ENCODE data around the gene PSTPIP1.
A peak's percentile ranks its signal among the peaks of the same experiment; 100 is the strongest.

The PSTPIP1 gene

DNA sequence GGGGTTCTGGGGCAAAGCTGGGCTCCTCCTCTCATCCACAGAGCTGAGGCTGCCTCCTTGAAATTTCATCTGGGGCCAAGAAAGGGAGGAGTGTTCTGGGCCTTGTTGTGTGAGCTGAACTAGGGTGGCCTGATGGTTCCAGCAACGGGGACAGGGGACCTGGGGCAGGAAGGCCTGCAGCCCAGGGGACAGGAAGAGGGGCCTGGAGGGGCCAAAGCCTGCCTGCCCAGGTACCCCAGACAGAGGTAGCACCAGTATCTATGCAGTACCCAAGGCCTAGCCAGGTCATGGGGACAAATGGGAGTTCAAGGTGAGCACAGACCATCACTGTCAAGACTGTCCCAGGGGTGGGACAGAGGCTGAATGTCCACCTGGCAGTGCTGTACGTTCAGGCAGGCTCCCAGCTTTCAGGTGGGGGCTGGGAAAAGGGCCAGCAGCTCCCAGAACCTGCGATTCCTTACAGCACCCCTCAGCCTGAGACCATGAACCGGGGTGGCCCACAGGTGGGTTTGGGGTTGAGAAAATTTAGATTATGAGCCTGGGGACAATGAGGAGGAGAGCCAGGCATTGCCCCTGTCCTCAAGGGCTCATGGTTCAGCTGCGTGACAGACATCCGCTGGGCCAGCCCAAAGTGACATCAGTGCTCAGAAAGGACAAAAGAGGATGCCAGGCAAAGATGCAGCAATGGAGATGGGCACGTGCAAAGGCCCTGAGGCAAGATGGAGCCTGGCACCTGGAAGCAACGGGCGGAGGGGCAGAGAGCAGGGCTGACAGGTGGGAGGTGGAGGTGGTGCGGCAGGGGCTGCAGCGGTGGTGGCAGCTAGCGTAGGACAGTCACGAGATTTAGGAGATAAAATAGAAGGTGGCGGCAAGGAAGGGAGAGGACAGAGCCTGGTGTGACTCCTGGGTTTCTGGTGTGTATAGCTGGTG lies 28.0 kb downstream of the PSTPIP1 start:
- H3K4me1 Mint-ChIP-seq (ENCODE audit: low read depth): peaks cover 52% of the 10 kb centered on the region
- H3K27me3 Mint-ChIP-seq (ENCODE audit: low read depth): no peaks in the 10 kb centered on the region
- H3K9me3 Mint-ChIP-seq: no peaks in the 10 kb centered on the region
- DNase-seq (ENCODE audit: low spot score): no peak
- H3K36me3 Mint-ChIP-seq (ENCODE audit: low read depth): peaks cover 61% of the 10 kb centered on the region
- H3K27ac Mint-ChIP-seq: peak overlapping the region; percentile 97
- H3K4me3 Mint-ChIP-seq: peak overlapping the region; percentile 77

DNA sequence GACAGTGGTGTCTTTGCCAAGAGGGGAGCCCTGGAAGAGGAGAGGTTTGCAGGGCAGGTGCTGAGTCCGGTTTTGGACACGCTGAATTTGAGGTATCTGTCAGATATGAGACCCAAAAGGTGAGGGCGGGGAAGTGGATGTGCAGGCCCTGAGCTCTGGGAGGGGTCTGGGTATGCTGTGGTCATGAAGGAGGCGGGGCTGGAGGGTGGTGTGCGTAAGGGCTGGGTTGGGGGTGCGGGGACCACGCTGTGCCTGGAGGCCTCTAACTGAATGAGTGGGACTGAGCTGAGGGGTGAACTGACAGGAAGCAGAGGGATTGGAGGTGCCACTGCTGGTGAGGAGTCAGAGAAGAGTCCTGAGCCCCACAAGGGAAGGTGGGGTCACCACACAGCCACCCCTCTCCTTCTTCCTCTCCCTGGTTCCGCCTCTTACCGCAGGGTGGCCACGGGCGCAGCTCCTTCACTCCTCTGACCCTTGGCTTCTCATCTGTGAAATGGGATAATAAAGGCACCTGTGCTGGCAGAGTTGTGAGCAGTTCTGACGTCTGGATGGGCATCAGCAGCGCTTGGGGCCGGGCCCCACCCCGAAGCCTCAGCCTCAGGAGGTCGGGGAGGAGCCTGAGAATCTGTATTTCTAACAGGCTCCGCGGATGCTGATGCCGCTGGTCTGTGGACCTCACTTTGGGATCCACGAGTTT lies 28.8 kb downstream of the PSTPIP1 start:
- Mint-ChIP-seq H3K27ac (peak overlapping the region; percentile 97), H3K36me3 (ENCODE audit: low read depth) (peaks cover 59% of the 10 kb centered on the region), H3K4me1 (ENCODE audit: low read depth) (peaks cover 49% of the 10 kb centered on the region), H3K9me3 (no peaks in the 10 kb centered on the region), H3K4me3 (peak overlapping the region; percentile 28), H3K27me3 (ENCODE audit: low read depth) (no peaks in the 10 kb centered on the region)
- DNase-seq (ENCODE audit: low spot score): no peak

DNA sequence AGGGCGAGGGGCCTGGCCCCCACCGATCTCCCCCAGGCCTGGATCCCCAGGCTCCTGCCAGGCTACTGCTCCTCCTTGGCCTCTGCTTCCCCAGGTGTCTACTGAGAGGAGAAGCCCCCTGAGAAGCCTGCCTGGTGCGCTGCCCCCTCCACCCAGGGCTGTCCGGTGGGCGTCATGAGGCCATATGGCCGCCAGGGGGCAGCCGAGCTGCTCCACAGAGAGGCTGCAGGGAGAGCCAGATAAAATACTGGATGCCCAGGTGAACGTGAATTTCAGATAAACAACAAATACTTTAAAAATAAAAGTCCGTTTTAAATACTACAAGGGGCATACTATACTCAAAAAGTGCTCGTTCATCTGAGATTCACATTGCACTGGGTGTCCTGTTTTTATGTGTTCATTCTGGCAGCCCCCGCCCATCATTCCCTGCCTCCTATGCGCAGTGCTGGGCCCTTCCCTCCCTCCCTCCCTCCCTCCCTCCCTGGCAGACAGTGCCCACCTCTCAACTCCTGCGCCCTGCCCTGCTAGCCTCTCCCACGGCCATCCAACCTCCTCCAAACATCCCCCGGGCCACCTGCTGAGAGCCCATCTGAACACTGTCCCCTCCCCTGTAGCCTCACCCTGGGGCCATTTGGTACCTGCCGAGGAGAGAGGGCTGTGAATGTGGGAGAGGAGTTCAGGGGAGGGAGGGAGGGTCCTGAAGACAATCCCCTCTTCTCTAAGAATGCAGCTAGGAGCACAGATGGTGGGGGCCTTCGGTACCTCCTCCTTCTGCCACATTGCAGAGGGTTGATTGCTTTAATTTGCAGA lies 29.6 kb downstream of the PSTPIP1 start:
- no peaks in the 10 kb centered on the region for H3K9me3 Mint-ChIP-seq
- peaks cover 60% of the 10 kb centered on the region for H3K36me3 Mint-ChIP-seq (ENCODE audit: low read depth)
- no peak for DNase-seq (ENCODE audit: low spot score)
- H3K27me3 Mint-ChIP-seq (ENCODE audit: low read depth): no peaks in the 10 kb centered on the region
- peak overlapping the region; percentile 69 for H3K27ac Mint-ChIP-seq
- H3K4me3 Mint-ChIP-seq: no peak overlapping the region
- H3K4me1 Mint-ChIP-seq (ENCODE audit: low read depth): peaks cover 46% of the 10 kb centered on the region

DNA sequence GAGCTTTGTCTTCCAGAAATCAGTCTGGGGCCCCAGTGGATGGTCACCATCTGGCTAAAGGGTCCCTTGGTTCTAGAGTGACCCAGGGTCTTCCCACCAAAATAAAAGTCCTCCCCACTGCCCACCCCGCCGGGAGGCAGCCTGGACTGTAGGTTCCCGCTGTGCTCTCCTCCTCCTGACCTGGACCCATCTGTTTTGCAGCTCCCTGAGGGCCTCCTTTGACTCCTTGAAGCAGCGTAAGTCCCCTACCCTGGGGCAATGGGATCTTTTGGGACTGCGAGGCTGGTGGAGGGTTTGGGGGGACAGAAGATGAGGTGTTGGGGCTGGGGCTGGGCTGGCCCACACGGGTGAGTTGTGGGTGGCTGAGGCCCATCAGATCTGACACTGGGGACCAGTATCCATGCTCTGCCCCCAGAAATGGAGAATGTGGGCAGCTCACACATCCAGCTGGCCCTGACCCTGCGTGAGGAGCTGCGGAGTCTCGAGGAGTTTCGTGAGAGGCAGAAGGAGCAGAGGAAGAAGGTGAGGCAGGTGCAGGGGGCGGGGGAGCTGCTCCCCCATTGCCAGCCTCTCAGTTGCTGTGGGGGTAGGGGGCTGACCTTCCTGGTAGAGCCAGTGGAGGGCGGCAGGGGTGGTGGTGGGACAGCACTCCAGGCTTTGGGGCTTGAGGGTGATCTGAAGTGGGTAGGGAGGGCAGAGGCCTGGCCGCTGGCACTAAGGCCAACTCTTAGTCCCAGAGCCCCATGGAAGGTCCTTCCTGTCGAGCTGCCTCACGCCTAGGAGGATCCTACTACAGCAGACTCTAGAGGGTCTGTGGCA lies 30.4 kb downstream of the PSTPIP1 start:
- no peak for DNase-seq (ENCODE audit: low spot score)
- H3K4me3 Mint-ChIP-seq: no peak overlapping the region
- H3K4me1 Mint-ChIP-seq (ENCODE audit: low read depth): peaks cover 38% of the 10 kb centered on the region
- H3K27ac Mint-ChIP-seq: peak overlapping the region; percentile 52
- peaks cover 58% of the 10 kb centered on the region for H3K36me3 Mint-ChIP-seq (ENCODE audit: low read depth)
- H3K9me3 Mint-ChIP-seq: no peaks in the 10 kb centered on the region
- H3K27me3 Mint-ChIP-seq (ENCODE audit: low read depth): no peaks in the 10 kb centered on the region

DNA sequence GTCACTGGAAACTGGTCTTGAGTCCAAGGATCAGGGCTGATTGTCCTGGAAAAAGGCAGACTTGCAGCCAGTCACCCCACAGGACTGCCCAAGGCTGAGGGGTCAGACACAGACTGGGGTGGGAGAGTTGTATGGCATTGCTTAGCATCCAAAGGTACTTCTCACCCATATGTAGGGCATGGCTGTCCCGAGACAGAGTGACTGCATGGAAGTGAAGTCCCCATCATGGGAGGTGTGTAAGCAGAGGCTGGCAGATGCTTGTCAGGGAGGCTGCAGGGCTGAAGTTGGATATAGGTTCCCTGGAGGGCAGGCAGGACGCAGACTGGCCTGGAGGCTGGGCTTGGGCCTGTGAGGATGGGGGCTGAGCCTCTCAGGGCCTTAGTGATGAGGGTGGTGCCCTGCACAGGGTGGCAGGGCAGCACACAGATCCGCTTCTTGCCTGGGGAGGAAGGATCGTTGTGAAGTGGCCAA lies 31.1 kb downstream of the PSTPIP1 start:
- H3K4me3 Mint-ChIP-seq: no peak overlapping the region
- H3K4me1 Mint-ChIP-seq (ENCODE audit: low read depth): peaks cover 33% of the 10 kb centered on the region
- DNase-seq (ENCODE audit: low spot score): no peak
- H3K9me3 Mint-ChIP-seq: no peaks in the 10 kb centered on the region
- peaks cover 55% of the 10 kb centered on the region for H3K36me3 Mint-ChIP-seq (ENCODE audit: low read depth)
- no peak overlapping the region for H3K27ac Mint-ChIP-seq
- H3K27me3 Mint-ChIP-seq (ENCODE audit: low read depth): no peaks in the 10 kb centered on the region

DNA sequence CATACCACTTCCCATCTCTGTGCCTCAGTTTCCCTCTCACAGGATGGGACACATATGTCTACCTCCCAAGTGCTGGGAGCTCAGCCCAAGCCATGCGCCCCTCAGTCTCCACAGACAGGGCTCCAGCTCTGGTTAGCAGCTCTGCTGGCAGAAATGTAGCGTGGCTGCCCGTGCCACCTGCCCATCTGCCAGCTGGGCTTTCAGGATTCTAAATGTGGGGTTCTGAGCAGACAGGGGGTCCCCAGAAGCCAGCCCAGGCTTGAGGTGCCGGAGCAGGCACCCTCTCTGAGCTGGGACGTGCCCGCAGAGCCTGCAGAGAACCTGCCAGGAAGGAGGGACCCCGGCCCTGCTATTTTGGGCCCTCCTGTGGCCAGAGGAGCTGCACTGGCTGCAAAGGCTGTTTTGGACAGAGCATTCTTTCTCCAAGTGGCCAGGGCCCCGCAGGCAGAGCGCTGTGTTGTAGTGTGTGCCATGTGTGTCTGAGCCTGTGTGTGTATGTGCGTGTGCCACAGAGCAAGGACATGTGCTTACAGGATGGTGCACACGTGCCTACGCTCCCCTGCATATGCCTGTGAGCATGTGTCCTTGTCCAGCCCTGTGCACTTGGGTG lies 31.7 kb downstream of the PSTPIP1 start:
- H3K4me3 Mint-ChIP-seq: no peak overlapping the region
- H3K27ac Mint-ChIP-seq: no peak overlapping the region
- peaks cover 52% of the 10 kb centered on the region for H3K36me3 Mint-ChIP-seq (ENCODE audit: low read depth)
- no peaks in the 10 kb centered on the region for H3K27me3 Mint-ChIP-seq (ENCODE audit: low read depth)
- no peak for DNase-seq (ENCODE audit: low spot score)
- H3K9me3 Mint-ChIP-seq: no peaks in the 10 kb centered on the region
- H3K4me1 Mint-ChIP-seq (ENCODE audit: low read depth): peaks cover 26% of the 10 kb centered on the region

DNA sequence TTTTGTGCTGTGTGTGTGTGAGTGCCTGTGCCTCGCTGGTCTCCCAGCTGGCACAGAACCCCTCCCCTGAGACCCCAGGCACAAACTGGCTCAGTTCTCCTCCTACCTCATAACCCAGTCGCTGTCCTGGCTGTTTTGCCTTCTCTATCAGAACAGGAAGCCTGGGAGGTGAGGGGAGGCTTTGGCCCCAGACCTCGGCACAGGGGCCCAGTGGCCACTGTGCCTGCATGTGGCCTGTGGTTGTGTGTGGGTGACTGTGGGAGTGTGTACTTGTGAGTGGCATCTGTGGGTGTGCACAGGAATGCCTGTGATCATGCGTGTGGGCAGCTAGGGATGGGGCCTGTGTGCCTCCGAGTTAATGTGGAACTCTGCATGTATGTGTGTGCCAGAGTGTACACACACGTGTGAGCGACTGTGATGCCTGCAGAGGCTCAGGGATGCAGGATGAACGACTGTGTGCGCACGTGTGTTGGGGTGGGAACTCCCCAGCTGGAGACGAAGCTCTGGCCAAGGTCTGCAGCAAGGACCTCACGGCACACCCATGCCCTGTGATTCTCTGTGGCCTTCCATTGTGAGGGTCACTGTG lies 32.3 kb downstream of the PSTPIP1 start:
- H3K27ac Mint-ChIP-seq: peak overlapping the region; percentile 17
- no peak overlapping the region for H3K4me3 Mint-ChIP-seq
- H3K36me3 Mint-ChIP-seq (ENCODE audit: low read depth): peaks cover 51% of the 10 kb centered on the region
- DNase-seq (ENCODE audit: low spot score): no peak
- H3K4me1 Mint-ChIP-seq (ENCODE audit: low read depth): peaks cover 20% of the 10 kb centered on the region
- no peaks in the 10 kb centered on the region for H3K9me3 Mint-ChIP-seq
- no peaks in the 10 kb centered on the region for H3K27me3 Mint-ChIP-seq (ENCODE audit: low read depth)

DNA sequence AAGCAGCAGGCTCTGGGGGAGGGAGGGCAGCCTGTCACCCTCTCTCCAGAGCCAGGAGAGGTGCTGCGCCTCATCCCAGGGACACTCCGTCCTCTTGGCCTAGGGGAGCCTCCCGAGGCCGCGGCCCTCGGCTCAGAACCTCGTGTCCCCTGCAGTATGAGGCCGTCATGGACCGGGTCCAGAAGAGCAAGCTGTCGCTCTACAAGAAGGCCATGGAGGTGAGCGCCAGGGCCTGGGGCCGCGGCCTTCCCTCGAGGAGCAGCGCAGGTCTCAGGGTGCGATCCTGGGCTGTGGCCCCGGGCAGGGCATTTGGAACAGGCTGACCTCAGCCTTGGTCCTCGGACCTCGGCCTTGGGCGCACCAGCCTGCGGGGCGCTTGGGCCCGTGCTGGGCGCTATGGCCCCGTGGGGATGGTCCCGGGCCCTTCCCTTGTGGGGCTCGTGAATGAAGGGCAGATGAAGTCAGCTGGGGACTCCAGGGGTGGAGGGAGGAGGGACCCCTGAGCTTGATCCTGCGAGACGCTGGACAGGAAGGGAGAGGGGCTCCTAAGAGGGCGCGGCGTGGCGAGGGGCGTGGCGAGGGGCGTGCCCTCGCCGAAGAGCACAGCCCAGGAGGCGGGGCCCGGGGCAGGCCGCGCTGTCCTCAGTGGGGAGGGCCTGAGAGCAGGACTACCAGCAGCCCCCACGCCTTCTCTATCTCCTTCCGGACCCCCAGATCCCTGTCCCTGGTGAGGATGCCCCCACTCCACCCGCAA lies 32.9 kb downstream of the PSTPIP1 start:
- Mint-ChIP-seq H3K4me3 (no peak overlapping the region), H3K27me3 (ENCODE audit: low read depth) (no peaks in the 10 kb centered on the region), H3K4me1 (ENCODE audit: low read depth) (peaks cover 16% of the 10 kb centered on the region), H3K27ac (no peak overlapping the region), H3K9me3 (no peaks in the 10 kb centered on the region), H3K36me3 (ENCODE audit: low read depth) (peaks cover 47% of the 10 kb centered on the region)
- no peak for DNase-seq (ENCODE audit: low spot score)

DNA sequence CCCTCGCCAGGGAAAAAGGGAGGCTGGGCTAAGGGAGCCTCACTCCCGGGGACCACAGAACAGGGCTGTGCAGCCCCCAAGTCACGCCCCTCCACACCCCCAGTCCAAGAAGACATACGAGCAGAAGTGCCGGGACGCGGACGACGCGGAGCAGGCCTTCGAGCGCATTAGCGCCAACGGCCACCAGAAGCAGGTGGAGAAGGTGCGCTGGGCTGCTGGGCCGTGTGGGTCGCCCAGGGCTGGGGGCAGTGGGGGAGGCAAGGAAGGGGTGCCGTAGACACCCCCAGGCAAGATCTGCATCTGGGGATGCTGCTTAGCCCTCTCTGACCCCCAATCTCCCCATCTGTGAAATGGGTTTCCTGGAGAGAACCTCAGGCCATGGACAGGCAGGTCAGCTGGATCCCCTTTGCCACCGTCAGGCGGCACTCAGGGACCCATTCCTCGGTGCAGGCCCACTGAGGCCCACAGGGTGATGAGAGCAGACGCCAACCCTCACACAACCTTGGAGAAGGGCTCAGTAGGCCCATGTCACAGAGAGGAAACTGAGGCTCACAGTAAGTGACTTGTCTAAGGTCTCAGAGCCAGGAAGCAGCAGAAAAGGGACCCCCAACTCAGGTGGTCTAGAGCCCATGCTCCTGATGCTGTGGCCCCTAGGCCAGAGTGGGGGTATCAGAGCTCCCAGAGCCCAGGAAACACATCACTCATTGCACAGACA lies 33.7 kb downstream of the PSTPIP1 start:
- DNase-seq (ENCODE audit: low spot score): no peak
- Mint-ChIP-seq H3K27ac (no peak overlapping the region), H3K4me3 (no peak overlapping the region), H3K4me1 (ENCODE audit: low read depth) (peaks cover 9% of the 10 kb centered on the region), H3K27me3 (ENCODE audit: low read depth) (no peaks in the 10 kb centered on the region), H3K36me3 (ENCODE audit: low read depth) (peaks cover 43% of the 10 kb centered on the region), H3K9me3 (no peaks in the 10 kb centered on the region)

DNA sequence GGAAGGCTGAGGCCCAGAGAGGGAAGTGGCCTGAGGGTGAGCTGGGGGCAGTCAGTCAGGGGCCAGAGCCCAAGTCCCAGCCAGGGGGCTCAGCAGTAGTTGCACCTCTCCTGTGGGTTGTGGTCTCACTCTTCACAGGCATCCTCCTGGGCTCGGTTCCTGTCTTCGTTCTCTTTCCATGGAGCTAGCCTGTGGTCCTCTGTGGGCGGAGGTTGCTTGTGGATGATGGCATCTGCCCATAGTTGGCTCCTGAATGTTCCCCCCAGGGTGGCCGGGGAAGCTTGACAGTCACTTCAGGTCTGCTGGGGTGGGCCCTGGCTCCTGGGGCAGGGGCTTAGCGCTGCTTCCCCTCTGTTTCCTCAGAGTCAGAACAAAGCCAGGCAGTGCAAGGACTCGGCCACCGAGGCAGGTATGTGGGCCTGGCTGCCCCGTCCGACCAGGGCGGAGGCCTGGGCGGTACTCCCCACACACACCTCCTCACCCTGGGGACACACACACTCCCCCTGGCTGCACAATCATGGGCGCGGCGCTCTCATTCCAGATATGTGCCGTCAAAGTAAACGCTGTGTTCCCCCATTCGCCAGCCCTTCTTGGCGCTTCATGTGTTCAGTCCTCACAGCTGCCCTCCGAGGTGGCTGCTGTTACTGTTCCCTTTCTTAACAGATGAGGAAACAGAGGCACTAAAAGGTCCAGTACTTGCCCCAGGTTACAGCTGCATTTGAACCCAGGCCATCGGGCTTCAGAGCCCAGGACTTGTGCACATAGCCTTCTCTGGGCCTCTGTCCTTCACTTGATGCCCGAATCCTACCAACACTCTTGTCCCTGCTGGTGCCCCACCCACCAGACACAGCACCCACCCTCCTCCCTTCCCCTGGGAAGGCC lies 34.5 kb downstream of the PSTPIP1 start:
- Mint-ChIP-seq H3K27me3 (ENCODE audit: low read depth) (no peaks in the 10 kb centered on the region), H3K4me3 (no peak overlapping the region), H3K36me3 (ENCODE audit: low read depth) (peaks cover 44% of the 10 kb centered on the region), H3K9me3 (no peaks in the 10 kb centered on the region), H3K27ac (no peak overlapping the region), H3K4me1 (ENCODE audit: low read depth) (peaks cover 4% of the 10 kb centered on the region)
- DNase-seq (ENCODE audit: low spot score): no peak

Measured in T-helper 2 cell treated with Interferon-gamma antibody and Interleukin-4, amounts not matched to agents 5 μg/mL and 100 μg/mL, for 36 hours (primary cell).